GM21515 (cell line): ENCODE measurements around the gene LETMD1.

Experiments used
- ATAC-seq: cut with Tn5 transposase; IDR thresholded peaks from one replicate; pipeline ENCODE4 v1.9.1; 2021; ENCODE audit not compliant: unreplicated experiment

The LETMD1 gene

DNA sequence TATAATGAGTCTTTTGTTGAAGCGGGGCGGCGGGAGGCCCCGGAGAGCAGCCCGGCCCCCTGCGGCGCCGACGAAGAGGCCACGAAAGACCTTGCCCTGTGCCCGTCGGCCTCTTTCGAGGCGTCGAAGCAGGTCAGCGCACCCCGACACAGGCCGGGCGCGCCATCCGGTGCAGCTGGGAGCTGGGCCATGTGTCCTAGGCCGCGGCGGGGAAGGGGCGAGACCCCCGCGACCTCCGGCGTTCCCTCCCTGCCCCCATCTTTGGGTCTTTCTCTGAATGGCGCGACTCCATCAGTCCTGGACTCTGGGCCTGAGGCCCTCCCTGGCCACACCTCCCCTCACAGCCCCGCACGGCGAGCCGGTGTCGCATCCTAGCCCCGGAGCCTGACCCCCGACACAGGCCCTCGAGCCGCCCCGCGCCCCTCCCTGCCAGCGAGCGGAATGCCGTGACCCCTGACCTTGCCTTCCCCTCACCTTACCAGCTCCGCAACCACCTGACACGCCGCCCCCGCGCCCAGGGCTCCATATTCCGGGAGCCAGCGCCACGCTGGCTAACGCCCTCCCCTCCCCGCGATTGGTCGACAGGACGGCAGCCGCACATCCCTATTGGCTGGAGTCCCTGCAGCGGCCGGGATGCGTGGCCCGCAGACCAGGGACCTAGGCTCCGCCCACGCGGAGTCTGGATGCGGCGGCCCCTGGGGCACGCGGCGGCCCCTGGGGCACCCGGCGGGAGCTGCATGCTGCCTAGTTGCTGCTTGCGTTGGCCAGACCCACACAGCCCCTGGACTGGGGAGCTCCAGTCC lies 22.1 kb upstream of the LETMD1 start, which contains the start of gene SLC11A2:
Gene SLC11A2 (minus strand): TSS at position 549 of the 803 bp plus-strand sequence. CDS start 15,656 bp downstream, outside the sequence.
- peak; percentile 92 for ATAC-seq

DNA sequence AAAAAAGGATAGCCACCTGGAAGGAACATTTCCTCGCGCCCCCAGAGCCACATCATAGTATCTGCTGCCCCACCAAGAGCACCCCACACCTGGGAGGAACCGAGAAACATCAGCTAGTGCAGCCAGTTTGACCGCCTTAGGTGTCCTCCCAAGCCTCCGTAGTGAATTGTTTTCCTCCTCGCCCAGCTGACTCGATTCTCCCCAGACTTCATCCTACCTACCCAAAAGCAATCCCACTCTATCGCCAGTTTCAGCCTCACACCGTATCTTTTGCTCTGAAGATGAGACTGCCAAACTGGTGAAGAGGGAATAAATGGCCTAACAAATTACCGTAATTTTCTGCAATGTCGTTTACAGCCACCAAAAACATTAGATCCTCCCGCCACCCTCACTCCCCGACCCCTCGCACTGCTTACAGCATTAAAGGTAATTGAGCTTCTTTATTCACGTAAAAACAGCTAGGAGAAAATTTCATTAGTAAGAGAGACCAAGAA lies 20.7 kb upstream of the LETMD1 start:
- ATAC-seq: no peak

DNA sequence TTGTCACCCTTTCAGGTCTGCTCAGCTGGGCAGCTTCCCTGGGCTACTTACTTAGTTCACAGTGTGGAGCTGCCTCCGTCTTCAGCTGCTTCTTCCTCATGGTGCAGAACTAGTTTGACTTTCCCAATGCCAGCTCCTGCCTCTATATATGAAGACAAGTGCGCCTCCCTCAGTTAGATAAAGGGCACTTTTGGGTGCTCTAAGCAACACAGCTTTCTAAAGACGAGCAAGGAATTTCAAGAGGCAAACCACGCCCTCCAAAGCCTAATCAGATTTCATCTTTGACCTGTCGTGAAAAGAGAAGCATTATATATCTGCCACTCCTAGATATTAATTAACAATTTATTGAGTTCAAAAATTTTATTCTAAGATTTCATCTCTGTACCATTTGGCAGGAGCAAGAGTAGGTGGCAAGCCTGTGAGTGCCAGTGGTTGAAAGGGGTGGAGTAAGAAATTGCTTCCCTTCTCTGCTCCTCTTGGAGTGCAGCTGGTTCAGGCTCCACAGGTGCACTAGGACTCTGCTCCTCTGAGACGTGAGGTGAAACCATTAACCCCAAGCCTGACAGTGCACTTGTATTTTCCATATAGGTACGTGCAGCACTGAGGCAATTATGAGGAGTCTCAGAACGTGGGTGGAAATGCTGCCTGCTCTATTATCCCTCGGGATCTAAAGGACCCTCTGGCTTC lies 19.9 kb upstream of the LETMD1 start:
- ATAC-seq: no peak

DNA sequence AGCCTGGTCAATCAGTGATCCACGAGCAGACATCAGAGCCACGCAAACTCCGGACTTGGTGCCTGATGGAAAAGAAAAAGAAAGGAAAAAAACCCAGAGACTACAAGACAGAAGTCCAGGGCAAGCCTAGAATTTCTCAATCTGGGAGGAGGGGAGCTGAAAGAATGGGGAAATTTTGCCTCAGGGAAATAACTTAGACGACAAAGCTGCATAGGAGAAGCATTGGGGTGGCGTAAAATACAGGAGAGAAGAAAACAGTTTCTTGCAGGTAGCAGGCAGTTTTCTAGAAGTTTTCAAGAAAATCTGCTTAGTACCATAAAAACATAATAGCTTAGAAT lies 19.3 kb upstream of the LETMD1 start:
- ATAC-seq: no peak

DNA sequence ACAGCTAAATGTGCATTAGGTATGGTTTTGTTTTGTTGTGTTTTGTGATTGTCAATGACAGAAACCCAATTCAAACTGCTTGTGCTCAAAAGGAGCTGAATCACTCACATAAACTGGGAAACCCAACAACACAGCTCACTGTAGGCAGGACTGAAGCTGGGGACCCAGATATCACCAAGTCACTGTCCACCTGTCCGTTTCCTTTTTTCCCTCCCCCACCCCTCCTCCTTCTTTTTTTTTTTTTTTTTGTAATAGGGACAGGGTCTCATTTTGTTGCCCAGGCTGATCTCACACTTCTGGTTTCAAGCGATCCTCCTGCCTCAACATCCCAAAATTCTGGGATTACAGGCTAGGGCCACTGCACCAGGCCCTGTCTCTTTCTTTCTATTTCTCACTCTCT lies 15.1 kb upstream of the LETMD1 start:
- no peak for ATAC-seq

DNA sequence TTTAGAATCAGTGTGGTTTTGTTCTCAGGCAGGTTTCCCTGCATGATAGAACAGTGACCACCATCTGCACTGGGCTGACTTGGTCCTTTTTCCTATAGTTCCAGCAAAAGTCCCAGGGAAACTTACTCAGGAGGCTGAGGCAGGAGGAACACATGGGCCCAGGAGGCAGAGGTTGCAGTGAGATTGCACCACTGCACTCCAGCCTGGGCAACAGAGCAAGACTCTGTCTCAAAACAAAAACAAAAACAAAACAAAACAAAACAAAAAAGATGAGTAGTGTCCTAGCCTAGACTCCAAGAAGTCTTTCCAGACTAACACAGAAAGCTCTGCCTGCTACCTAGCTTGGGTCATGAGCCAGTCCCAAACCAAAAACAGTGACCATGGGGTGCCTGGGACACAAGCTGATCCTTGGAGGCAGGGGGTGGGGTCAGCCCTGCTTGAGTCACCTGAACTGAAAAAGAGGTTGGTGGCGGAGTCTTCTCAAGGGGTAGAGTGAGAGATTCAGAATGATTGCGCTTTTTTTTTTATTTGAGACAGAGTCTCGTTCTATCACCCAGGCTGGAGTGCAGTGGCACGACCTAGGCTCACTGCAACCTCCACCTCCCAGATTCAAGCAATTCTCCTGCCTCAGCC lies 14.6 kb upstream of the LETMD1 start:
- no peak for ATAC-seq

DNA sequence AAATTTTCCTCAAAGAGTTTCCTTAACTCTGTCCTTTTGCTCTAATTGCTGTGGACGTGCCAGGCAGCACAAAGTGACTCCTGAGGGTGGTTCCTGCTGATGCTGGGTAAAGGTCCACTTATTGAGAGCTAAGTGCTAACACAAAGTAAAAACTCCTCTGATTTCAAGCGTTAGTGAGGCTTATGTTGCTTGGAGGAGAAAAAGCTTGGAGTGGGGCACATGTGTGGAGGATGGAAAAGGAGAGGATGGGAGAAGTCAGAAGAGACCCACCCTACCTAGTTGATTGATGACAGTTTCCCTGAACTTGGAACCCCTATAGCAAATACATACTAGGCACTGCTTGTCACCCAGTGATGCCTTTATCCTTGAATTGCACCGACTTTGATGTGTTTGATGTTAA lies 11.8 kb upstream of the LETMD1 start:
- no peak for ATAC-seq

DNA sequence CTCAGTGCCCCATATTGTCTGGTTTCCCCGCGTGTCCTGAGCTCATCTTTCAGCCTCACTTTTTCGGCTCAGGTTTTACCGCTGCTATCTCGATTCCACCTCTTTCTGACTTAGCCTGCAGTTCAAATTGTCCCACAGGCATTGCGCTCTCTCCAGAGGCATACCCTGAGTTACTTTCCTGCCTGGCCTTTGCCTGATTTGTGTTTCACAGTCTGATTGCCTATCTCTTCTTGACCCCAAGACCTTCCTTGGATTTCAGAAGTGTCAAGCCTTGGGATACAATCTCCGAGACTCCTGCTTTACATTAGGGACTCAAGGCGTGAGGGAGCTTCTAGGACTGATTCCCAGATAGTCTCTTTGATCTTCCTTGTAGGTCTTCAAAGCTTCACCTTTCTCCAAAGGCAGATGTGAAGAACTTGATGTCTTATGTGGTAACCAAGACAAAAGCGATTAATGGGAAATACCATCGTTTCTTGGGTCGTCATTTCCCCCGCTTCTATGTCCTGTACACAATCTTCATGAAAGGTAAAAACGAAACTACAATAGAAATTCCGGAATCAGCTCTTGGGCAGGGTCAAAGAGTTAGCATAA lies 629 bp downstream of the LETMD1 start:
- no peak for ATAC-seq

DNA sequence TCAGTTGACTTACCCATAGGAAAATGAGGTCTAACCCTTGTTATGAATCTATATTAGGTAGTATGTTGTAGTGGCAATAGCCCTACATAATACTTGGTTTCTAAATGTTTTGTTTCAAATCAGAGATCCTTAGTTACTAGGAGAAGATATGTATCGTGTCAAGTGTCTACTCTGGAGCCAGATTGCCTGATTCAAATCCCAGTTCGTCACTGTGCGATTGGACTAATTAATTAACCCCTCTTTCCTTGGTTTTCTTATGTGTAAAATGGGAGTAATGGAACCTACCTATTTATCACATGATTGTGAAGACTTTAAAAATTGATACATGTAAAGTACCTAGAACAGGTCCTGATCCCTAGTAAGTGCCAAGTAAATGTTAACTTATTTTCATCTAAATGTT lies 1.4 kb downstream of the LETMD1 start:
- ATAC-seq: no peak

DNA sequence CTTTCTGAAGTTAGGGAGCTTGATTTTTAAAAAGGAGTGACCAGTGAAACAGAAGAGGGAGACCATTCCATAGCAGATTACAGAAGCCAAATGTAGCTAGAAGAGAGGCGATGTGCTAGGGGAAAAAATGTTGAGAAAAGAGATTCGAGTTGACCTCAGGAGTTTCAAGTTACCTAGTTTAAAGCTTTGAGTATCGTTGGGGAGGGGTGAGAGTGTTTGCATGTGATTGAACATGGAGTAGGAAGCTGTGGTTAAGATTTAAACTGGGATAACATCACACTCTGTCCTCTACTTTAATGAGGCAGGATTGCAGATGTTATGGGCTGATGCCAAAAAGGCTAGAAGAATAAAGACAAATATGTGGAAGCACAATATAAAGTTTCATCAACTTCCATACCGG lies 3.7 kb downstream of the LETMD1 start:
- no peak for ATAC-seq

DNA sequence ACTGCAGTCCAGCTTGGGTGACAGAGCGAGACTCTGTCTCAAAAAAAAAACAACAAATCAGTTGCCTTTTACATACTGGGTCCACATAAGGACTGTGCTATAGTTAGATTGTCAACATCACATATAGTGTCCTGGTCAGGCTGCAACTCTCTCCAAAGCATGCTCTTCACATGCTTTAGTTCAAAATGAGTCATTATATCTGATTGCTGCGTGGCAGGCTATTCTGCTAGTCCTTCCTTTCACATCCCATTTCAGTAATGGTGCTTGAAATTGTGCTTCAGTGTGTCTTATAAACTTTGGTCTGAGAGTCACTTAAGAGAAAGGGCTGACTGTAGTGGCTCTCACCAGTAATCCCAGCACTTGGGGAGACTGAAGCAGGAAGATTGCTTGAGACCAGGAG lies 6.9 kb downstream of the LETMD1 start:
- no peak for ATAC-seq

DNA sequence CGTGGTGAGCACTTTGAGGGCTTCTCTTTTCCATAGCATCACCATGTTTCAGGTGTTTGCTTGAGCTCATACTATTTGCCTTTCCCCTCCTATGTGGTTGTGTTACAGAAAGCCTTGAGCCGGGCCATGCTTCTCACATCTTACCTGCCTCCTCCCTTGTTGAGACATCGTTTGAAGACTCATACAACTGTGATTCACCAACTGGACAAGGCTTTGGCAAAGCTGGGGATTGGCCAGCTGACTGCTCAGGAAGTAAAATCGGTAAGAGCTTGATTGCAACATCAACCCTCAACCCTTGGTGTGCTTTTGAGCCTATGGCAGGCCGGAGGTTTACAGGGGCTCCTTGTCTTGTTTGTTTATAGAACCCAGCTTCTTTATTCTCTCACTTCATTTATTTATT lies 8.1 kb downstream of the LETMD1 start:
- no peak for ATAC-seq

DNA sequence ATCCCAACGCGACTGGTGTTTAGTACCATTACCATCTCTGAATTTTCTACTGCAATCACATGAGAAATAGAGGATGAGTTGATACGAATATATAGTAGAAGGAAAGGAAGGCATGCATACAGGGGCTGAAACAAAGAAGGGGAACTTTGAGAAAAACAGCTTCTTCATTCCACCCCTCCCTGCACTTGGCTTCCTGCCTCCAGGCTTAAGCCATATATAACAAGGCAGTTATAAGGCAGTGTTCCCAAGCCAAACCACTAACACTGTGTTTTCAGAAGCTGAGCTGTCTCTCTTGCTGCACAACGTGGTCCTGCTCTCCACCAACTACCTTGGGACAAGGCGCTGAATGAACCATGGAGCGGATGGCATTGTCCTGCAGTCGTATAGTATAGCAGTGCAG lies 11.0 kb downstream of the LETMD1 start:
- no peak for ATAC-seq

DNA sequence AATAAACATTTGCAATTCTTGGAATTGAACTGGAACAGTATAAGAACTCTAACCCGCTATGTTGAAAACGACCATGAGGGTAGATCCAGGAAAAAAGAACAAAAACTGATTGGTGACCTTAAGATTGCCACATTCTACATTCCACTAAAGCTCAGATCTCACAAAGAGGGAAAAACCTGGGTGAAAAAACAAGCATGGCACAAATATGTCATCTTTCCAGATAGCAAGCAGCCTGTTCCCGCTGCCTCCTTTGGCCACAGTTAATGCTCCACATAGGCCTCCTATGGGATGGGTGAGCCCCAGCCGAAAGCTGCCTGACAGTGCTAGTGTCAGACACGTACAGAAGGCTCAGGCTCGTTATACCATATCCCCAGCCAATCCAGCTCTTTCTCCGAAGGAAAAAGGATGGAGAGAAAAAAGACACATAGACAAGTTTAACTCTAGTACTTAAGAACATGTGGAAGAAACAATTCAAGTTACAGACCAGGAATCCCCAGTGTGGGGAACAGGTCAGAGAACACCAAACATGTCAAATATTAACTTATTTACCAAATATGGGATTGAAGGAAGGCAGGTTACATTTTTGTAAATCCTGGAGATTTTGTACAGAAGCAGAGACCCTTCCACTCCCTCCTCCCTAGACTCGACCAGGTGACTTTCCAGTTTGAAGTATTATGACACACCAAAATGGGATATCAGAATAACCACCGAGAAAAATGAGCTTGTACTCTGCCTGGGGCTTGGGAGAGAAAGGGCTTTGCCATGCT lies 14.7 kb downstream of the LETMD1 start:
- ATAC-seq: no peak

DNA sequence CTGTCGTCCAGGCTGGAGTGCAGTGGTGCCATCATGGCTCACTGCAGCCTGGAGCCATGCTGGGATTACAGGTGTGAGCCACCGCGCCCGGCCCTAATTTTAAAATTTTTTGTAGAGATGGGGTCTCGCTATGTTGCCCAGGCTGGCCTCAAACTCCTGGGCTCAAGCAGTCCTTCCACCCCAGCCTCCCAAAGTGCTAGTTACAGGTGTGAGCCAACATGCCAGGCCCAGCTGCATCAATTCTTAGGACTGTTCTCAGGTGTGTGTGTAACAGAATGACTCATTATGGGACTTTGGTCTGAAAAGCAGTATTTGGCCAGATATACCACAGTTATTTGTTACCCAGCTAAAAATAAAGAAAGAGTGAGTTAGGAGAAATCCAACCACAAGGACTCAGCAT lies 17.4 kb downstream of the LETMD1 start:
- ATAC-seq: no peak

DNA sequence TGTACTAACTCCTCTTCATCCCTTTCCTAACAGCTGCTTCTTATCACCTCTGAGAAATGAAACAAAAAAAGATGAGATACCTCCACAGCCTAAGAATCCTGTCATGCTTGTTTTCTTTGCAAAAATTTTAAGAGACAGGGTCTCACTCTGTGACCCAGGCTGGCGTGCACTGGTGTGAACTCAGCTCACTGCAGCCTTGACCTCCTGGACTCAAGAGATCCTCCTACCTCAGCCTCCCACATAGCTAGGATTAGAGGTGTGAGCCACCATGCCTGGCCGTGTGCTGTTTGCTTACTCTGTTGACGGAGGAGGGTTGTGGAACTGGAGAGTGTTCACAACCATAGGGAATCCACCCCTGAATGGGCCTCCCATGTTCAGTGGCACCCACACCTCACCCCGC lies 19.1 kb downstream of the LETMD1 start:
- ATAC-seq: no peak

DNA sequence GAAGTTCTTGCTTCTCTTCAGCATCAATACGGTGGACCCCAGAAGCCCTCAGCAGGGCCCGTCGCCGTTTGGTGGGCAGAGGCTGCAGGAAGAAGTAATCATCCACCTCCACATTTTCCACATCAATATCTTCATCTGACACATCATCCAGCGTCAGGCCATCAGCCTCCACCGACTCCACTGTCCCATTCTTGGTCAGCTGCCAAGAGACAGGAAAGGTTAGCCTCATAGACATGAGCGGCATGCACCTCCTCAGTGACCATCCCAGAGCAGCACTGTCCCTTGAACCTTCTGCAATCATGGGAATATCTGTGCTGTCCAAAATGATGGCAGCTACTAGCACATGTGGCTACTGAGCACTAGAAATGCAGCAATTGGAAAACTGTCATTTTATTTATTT lies 19.6 kb downstream of the LETMD1 start:
- no peak for ATAC-seq

DNA sequence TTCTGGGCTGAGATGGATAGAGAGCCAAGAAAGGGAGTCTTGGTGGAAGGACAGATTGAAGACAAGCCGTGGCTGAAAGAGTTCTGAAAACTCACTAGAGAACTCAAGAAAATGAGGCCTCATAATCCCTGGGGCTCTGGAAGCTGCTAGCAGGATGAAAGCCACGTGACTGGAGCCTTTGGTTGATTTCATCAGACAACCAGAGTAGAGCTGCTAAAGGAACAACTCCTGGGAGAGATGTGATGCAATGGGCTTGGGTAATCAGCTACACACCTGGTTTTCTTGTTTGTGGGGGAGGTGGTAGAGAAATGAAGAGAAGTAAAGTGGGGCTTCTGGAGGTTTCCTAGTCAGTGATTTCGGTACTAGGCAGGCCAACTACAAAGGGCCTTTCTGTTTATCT lies 21.9 kb downstream of the LETMD1 start:
- ATAC-seq: no peak

DNA sequence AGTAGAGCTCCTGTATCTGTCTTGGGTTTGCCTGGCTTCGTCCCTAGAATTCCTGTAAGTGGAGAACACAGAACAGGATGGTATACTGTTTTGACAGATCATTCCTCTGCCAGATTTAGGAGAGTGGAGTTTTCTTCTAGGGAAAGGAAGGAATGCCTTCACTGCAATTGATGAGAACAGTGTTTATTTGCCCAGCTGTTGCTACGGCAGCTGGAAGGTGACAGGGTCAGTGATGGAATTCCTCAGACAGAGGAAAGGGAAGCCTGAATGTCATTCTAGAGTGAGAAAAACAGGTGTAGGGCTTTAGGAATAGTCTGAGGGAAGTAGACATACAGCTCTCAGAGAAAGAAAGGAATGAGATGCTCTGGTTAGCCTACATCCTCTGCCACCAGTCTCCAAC lies 23.5 kb downstream of the LETMD1 start:
- ATAC-seq: no peak

DNA sequence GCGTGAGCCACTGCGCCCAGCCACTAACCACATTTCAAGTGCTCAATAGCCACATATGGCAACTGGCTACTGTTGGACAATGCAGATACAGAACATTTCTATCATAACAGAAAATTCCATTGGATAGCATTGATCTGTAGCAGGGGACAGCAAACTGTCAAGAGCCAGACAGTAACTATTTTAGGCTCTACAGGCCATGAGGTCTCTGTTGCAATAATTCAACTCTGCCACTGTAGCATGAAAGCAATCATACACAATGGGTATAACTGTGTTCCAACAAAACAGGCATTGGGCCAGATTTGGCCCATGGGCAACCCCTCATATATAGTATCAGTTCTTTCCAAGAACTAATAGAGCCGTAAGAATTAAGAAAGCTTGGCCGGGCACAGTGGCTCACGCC lies 27.3 kb downstream of the LETMD1 start:
- no peak for ATAC-seq
